Hematopoietic multipotent progenitor cell treated with erythropoietin and hydrocortisone succinate and interleukin-3 and kit ligand, for 6 days (in vitro differentiated cells): ENCODE data around the gene ELL2.

Experiments
- DNase-seq: peaks from one replicate; pipeline ENCODE4 v3.0.0-alpha.2; 2015

The ELL2 gene

GRCh38 chr5:95976606-95977005 lies 15.0 kb upstream of the ELL2 start:
- no peak for DNase-seq

- DNase-seq: peak; percentile 35
Measured at GRCh38 chr5:95975703-95976102, 14.1 kb upstream of the ELL2 start.

GRCh38 chr5:95973793-95974325 lies 12.2 kb upstream of the ELL2 start:
- peak; percentile 83 for DNase-seq

- DNase-seq: no peak
Measured at GRCh38 chr5:95972196-95972595, 10.5 kb upstream of the ELL2 start.

- DNase-seq: no peak
Measured at GRCh38 chr5:95970359-95970704, 8.7 kb upstream of the ELL2 start.

- DNase-seq: peak; percentile 26
Measured at GRCh38 chr5:95969651-95970358, 8.2 kb upstream of the ELL2 start.

- no peak for DNase-seq
Measured at GRCh38 chr5:95969055-95969454, 7.4 kb upstream of the ELL2 start.

- no peak for DNase-seq
Measured at GRCh38 chr5:95967236-95967635, 5.6 kb upstream of the ELL2 start.

- no peak for DNase-seq
Measured at GRCh38 chr5:95966005-95966404, 4.4 kb upstream of the ELL2 start.

- DNase-seq: no peak
Measured at GRCh38 chr5:95963650-95964410, 2.2 kb upstream of the ELL2 start.

- no peak for DNase-seq
Measured at GRCh38 chr5:95962785-95963184, 1.1 kb upstream of the ELL2 start.

- no peak for DNase-seq
Measured at GRCh38 chr5:95962475-95962773, 773 bp upstream of the ELL2 start.

GRCh38 chr5:95960667-95961616 lies 709 bp downstream of the ELL2 start:
- peak; percentile 88 for DNase-seq

- peak; percentile 59 for DNase-seq
Measured at GRCh38 chr5:95959888-95960666, 1.6 kb downstream of the ELL2 start.

- DNase-seq: peak; percentile 27
Measured at GRCh38 chr5:95959051-95959887, 2.4 kb downstream of the ELL2 start.

GRCh38 chr5:95958310-95959014 lies 3.2 kb downstream of the ELL2 start:
- DNase-seq: peak; percentile 55

- no peak for DNase-seq
Measured at GRCh38 chr5:95957561-95958203, 4.0 kb downstream of the ELL2 start.

GRCh38 chr5:95956900-95957293 lies 4.8 kb downstream of the ELL2 start:
- DNase-seq: no peak

GRCh38 chr5:95956021-95956899 lies 5.4 kb downstream of the ELL2 start:
- peak; percentile 37 for DNase-seq
